Urinary bladder (tissue), 4 donors: ENCODE data around the gene EGFL7. TPM values are rescaled to one million over a fixed set of nuclear protein-coding genes. Genes with fewer than 3 reads are reported as not detected.
"Not testable (repeated sequence)": the region's sequence is repeated elsewhere in the genome, so short reads cannot be mapped to it uniquely, and the experiment has no call there.

ENCODE experiments used
- DNase-seq: peaks from one replicate; pipeline ENCODE4 v3.0.0-alpha.2; 2015; ENCODE audit errors: extremely low spot score
- H3K27ac ChIP-seq: one replicate; pipeline ENCODE4 v1.5.1; 2013; ENCODE audit warnings: low read depth, mild to moderate bottlenecking, moderate library complexity
- H3K36me3 ChIP-seq: one replicate; pipeline ENCODE4 v1.6.1; 2013; ENCODE audit warnings: mild to moderate bottlenecking, moderate library complexity; ENCODE audit not compliant: insufficient read depth
- H3K4me1 ChIP-seq: one replicate; pipeline ENCODE4 v1.6.1; 2013; ENCODE audit warnings: mild to moderate bottlenecking, moderate library complexity; ENCODE audit not compliant: insufficient read depth
- H3K4me3 ChIP-seq: one replicate; pipeline ENCODE4 v1.5.1; 2013; ENCODE audit warnings: low read depth, low read length
- WGBS: extraction: QIAGEN DNeasy Blood & Tissue Kit; methylation state at CpG from one replicate; pipeline ENCODE4 v1.1.7; 2013; 5-methylcytosine and 5-hydroxymethylcytosine counted together
- polyA plus RNA-seq: library from polyadenylated mRNA; stranded (reverse); fragments of 200-250 nt; gene quantifications from one replicate; pipeline ENCODE4 v1.2.3, GENCODE V29; 2013
- total RNA-seq: library from RNA; depleted of rRNA; stranded (reverse); fragments of >200 nt; gene quantifications from one replicate; pipeline ENCODE4 v1.2.3, GENCODE V29; 2014
- donor health status: healthy with polysubstance abuse.
- donor health status: healthy.

EGFL7 gene
- total and polyA plus RNA-seq, 2 donors = 43.6 to 138 TPM

- Histone ChIP-seq H3K36me3 (no peaks in the 10 kb centered on the region), H3K4me1 (no peaks in the 10 kb centered on the region), H3K27ac (no peak overlapping the region), H3K4me3 (no peak overlapping the region)
- DNase-seq = no peak
- WGBS = 43% methylated on average over 13 of the region's 13 CpGs
These were observed 37.6 kb downstream of the EGFL7 start for GRCh38 chr9:136700304-136700703.

GRCh38 chr9:136700959-136701667, 38.4 kb downstream of the EGFL7 start:
- H3K27ac ChIP-seq = no peak overlapping the region
- no peaks in the 10 kb centered on the region for H3K4me1 ChIP-seq
- WGBS = 33% methylated on average over 38 of the region's 38 CpGs
- H3K36me3 ChIP-seq = no peaks in the 10 kb centered on the region
- no peak for DNase-seq
- H3K4me3 ChIP-seq = no peak overlapping the region

- whole genome bisulfite sequencing = 44% methylated on average over 10 of the region's 10 CpGs
- Histone ChIP-seq H3K4me1 (no peaks in the 10 kb centered on the region), H3K4me3 (no peak overlapping the region), H3K36me3 (no peaks in the 10 kb centered on the region), H3K27ac (no peak overlapping the region)
- DNase-seq = no peak
These were observed 38.9 kb downstream of the EGFL7 start for GRCh38 chr9:136701668-136702053.

- Histone ChIP-seq H3K36me3 (no peaks in the 10 kb centered on the region), H3K4me1 (no peaks in the 10 kb centered on the region), H3K27ac (no peak overlapping the region), H3K4me3 (no peak overlapping the region)
- 80% methylated on average over 12 of the region's 12 CpGs for WGBS
- DNase-seq = no peak
These were observed 40.7 kb downstream of the EGFL7 start for GRCh38 chr9:136703276-136703860.

- not testable (repeated sequence) for DNase-seq, H3K4me1 ChIP-seq, H3K4me3 ChIP-seq, H3K36me3 ChIP-seq, H3K27ac ChIP-seq
- 91% methylated on average over 8 of the region's 8 CpGs for WGBS
These were observed 42.0 kb downstream of the EGFL7 start for GRCh38 chr9:136704741-136705140.

- no peaks in the 10 kb centered on the region for H3K4me1 ChIP-seq
- 59% methylated on average over 7 of the region's 7 CpGs for WGBS
- no peak for DNase-seq
These were observed 42.8 kb downstream of the EGFL7 start for GRCh38 chr9:136705564-136705963.

GRCh38 chr9:136707011-136707410, 44.3 kb downstream of the EGFL7 start:
- WGBS = 94% methylated on average over 7 of the region's 7 CpGs

More at GRCh38 chr9:136705564-136705963, 42.8 kb downstream of the EGFL7 start:
- H3K4me3 ChIP-seq = no peak overlapping the region
- no peak overlapping the region for H3K27ac ChIP-seq
- H3K36me3 ChIP-seq = no peaks in the 10 kb centered on the region

GRCh38 chr9:136707849-136708517, 45.3 kb downstream of the EGFL7 start:
- 79% methylated on average over 22 of the region's 22 CpGs for WGBS
- Histone ChIP-seq H3K27ac (no peak overlapping the region), H3K36me3 (no peaks in the 10 kb centered on the region), H3K4me3 (no peak overlapping the region), H3K4me1 (no peaks in the 10 kb centered on the region)
- no peak for DNase-seq

More at GRCh38 chr9:136707011-136707410, 44.3 kb downstream of the EGFL7 start:
- Histone ChIP-seq H3K36me3 (no peaks in the 10 kb centered on the region), H3K27ac (no peak overlapping the region), H3K4me3 (no peak overlapping the region), H3K4me1 (no peaks in the 10 kb centered on the region)
- no peak for DNase-seq

GRCh38 chr9:136709454-136710109, 46.9 kb downstream of the EGFL7 start:
- Histone ChIP-seq H3K27ac (no peak overlapping the region), H3K36me3 (no peaks in the 10 kb centered on the region), H3K4me1 (no peaks in the 10 kb centered on the region), H3K4me3 (no peak overlapping the region)
- 90% methylated on average over 24 of the region's 24 CpGs for WGBS
- DNase-seq = no peak

GRCh38 chr9:136710543-136710942, 47.8 kb downstream of the EGFL7 start:
- DNase-seq = no peak
- 90% methylated on average over 7 of the region's 7 CpGs for WGBS
- no peaks in the 10 kb centered on the region for H3K4me1 ChIP-seq
- H3K27ac ChIP-seq = no peak overlapping the region
- no peaks in the 10 kb centered on the region for H3K36me3 ChIP-seq
- H3K4me3 ChIP-seq = no peak overlapping the region

GRCh38 chr9:136711219-136711648, 48.5 kb downstream of the EGFL7 start:
- H3K36me3 ChIP-seq, H3K4me1 ChIP-seq, H3K27ac ChIP-seq, H3K4me3 ChIP-seq, DNase-seq: not testable (repeated sequence)
- 35% methylated on average over 4 of the region's 4 CpGs for WGBS

GRCh38 chr9:136711751-136712689, 49.3 kb downstream of the EGFL7 start, which contains the start of gene DIPK1B:
Gene DIPK1B, plus strand, starts transcription at chr9:136712572. Its CDS starts 94 bp downstream, at chr9:136712666.
- Histone ChIP-seq H3K4me1 (no peaks in the 10 kb centered on the region), H3K36me3 (no peaks in the 10 kb centered on the region), H3K4me3 (peak within 1 kb of the TSS; percentile 47), H3K27ac (no peak within 1 kb of the TSS)
- no peak for DNase-seq
- 1% methylated on average over 115 of the region's 119 CpGs for WGBS
